ENCODE data around the gene HCRTR2. TPM values are rescaled to one million over a fixed set of nuclear protein-coding genes. Genes with fewer than 3 reads are reported as not detected.

The HCRTR2 gene
- polyA plus RNA-seq, 1 donor = 0.10 TPM

DNA sequence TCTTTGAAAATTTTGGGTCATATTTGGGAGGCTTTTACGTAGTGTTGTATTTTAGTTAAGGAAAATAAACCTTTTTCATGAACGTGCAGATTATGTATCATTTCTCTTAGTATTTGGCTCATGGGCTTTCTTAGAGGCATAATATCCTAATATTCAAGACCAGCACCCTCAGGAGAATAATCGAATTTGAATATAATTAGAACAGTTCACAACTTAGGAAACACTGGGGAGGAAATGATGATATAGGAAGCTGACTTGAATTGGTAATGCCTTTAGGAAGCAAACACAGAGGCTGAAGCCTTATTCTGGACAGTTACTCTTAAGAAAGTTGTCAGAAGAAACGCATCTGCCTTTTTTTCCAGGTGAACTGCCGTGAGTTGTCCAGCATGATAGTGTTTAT is 152.9 kb downstream of the HCRTR2 start, which contains the start of gene GFRAL:
Gene GFRAL, plus strand, starts transcription at position 301 of the 400 bp plus-strand sequence. Its CDS starts 86 bp downstream, at position 387.
- Histone ChIP-seq H3K27ac (ENCODE audit: low read length) (no peak within 1 kb of the TSS), H3K4me3 (ENCODE audit: low read length) (no peak within 1 kb of the TSS), H3K27me3 (ENCODE audit: control insufficient read depth, insufficient read depth, low read length) (no peaks in the 10 kb centered on the region), H3K36me3 (ENCODE audit: control insufficient read depth, insufficient read depth, low read length) (no peaks in the 10 kb centered on the region), H3K4me1 (ENCODE audit: control insufficient read depth, insufficient read depth, low read length) (no peaks in the 10 kb centered on the region), H3K9me3 (ENCODE audit: control insufficient read depth, low read depth, low read length) (no peaks in the 10 kb centered on the region)
- 80% methylated on average over 1 of the region's 5 CpGs for WGBS (ENCODE audit: insufficient coverage, low lambda C conversion rate)
- DNase-seq = no peak

Other genes with a start within 250 kb of the HCRTR2 start
- gene GFRAL, start 153.0 kb downstream of the HCRTR2 start, polyA plus RNA-seq = 0.04 TPM